Measurements from ENCODE around the gene FRMD8.
A peak's percentile ranks its signal among the peaks of the same experiment; 100 is the strongest.

Gene FRMD8

DNA sequence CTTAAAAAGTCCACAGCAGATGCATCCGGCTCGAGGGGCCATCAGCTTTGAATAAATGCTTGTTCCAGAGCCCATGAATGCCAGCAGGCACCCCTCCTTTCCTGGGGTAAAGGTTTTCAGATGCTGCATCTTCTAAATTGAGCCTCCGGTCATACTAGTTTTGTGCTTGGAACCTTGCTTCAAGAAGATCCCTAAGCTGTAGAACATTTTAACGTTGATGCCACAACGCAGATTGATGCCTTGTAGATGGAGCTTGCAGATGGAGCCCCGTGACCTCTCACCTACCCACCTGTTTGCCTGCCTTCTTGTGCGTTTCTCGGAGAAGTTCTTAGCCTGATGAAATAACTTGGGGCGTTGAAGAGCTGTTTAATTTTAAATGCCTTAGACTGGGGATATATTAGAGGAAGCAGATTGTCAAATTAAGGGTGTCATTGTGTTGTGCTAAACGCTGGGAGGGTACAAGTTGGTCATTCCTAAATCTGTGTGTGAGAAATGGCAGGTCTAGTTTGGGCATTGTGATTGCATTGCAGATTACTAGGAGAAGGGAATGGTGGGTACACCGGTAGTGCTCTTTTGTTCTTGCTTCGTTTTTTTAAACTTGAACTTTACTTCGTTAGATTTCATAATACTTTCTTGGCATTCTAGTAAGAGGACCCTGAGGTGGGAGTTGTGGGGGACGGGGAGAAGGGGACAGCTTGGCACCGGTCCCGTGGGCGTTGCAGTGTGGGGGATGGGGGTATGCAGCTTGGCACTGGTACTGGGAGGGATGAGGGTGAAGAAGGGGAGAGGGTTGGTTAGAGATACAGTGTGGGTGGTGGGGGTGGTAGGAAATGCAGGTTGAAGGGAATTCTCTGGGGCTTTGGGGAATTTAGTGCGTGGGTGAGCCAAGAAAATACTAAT lies 38.0 kb downstream of the FRMD8 start:
- peaks cover 6% of the 10 kb centered on the region for H3K36me3 ChIP-seq (ENCODE audit: control insufficient read depth, insufficient read depth, low read length)
- peak; percentile 32 to 44 (median 43) for DNase-seq

DNA sequence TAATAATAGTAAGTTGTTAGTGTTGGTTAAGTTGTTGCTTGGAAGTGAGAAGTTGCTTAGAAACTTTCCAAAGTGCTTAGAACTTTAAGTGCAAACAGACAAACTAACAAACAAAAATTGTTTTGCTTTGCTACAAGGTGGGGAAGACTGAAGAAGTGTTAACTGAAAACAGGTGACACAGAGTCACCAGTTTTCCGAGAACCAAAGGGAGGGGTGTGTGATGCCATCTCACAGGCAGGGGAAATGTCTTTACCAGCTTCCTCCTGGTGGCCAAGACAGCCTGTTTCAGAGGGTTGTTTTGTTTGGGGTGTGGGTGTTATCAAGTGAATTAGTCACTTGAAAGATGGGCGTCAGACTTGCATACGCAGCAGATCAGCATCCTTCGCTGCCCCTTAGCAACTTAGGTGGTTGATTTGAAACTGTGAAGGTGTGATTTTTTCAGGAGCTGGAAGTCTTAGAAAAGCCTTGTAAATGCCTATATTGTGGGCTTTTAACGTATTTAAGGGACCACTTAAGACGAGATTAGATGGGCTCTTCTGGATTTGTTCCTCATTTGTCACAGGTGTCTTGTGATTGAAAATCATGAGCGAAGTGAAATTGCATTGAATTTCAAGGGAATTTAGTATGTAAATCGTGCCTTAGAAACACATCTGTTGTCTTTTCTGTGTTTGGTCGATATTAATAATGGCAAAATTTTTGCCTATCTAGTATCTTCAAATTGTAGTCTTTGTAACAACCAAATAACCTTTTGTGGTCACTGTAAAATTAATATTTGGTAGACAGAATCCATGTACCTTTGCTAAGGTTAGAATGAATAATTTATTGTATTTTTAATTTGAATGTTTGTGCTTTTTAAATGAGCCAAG lies 38.9 kb downstream of the FRMD8 start:
- Histone ChIP-seq H3K27ac (ENCODE audit: insufficient read depth, low read length, poor library complexity, severe bottlenecking) (peak overlapping the region; percentile 99), H3K4me1 (ENCODE audit: control insufficient read depth, insufficient read depth, low read length, poor library complexity, severe bottlenecking) (peaks cover 52% of the 10 kb centered on the region), H3K4me3 (ENCODE audit: insufficient read depth, low read depth, low read length, poor library complexity, severe bottlenecking) (peak overlapping the region; percentile 80), H3K36me3 (ENCODE audit: control insufficient read depth, insufficient read depth, low read length) (peaks cover 6% of the 10 kb centered on the region), H3K9me3 (ENCODE audit: control insufficient read depth, low read length) (no peaks in the 10 kb centered on the region), H3K27me3 (replicated peaks; ENCODE audit: control insufficient read depth, insufficient read depth, low read length, poor library complexity, severe bottlenecking) (no peaks in the 10 kb centered on the region)
- DNase-seq, result peak; percentile 75 to 84 (median 78)

More for the DNA sequence above, 38.0 kb downstream of the FRMD8 start:
- Histone ChIP-seq H3K4me1 (ENCODE audit: control insufficient read depth, insufficient read depth, low read length, poor library complexity, severe bottlenecking) (peaks cover 54% of the 10 kb centered on the region), H3K27me3 (replicated peaks; ENCODE audit: control insufficient read depth, insufficient read depth, low read length, poor library complexity, severe bottlenecking) (no peaks in the 10 kb centered on the region), H3K27ac (ENCODE audit: insufficient read depth, low read length, poor library complexity, severe bottlenecking) (peak overlapping the region; percentile 99), H3K4me3 (ENCODE audit: insufficient read depth, low read depth, low read length, poor library complexity, severe bottlenecking) (peak overlapping the region; percentile 80), H3K9me3 (ENCODE audit: control insufficient read depth, low read length) (no peaks in the 10 kb centered on the region)

DNA sequence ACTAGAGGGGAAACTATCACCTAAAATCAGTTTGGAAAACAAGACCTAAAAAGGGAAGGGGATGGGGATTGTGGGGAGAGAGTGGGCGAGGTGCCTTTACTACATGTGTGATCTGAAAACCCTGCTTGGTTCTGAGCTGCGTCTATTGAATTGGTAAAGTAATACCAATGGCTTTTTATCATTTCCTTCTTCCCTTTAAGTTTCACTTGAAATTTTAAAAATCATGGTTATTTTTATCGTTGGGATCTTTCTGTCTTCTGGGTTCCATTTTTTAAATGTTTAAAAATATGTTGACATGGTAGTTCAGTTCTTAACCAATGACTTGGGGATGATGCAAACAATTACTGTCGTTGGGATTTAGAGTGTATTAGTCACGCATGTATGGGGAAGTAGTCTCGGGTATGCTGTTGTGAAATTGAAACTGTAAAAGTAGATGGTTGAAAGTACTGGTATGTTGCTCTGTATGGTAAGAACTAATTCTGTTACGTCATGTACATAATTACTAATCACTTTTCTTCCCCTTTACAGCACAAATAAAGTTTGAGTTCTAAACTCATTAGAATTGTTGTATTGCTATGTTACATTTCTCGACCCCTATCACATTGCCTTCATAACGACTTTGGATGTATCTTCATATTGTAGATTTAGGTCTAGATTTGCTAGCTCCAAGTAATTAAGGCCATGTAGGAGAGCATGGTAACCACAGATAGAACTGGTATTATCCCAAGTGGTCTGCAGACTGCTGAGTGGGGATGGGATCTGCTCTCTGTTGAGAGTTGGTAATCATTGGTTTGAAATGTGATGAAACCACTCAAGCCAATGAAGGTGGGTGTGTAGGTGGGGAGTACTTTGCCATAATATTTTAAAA lies 39.8 kb downstream of the FRMD8 start:
- H3K36me3 ChIP-seq (ENCODE audit: control insufficient read depth, insufficient read depth, low read length), result peaks cover 6% of the 10 kb centered on the region
- H3K27ac ChIP-seq (ENCODE audit: insufficient read depth, low read length, poor library complexity, severe bottlenecking), result peak overlapping the region; percentile 99
- peaks cover 46% of the 10 kb centered on the region for H3K4me1 ChIP-seq (ENCODE audit: control insufficient read depth, insufficient read depth, low read length, poor library complexity, severe bottlenecking)
- DNase-seq, result no peak
- H3K9me3 ChIP-seq (ENCODE audit: control insufficient read depth, low read length), result no peaks in the 10 kb centered on the region
- H3K4me3 ChIP-seq (ENCODE audit: insufficient read depth, low read depth, low read length, poor library complexity, severe bottlenecking), result peak overlapping the region; percentile 80
- no peaks in the 10 kb centered on the region for H3K27me3 ChIP-seq (replicated peaks; ENCODE audit: control insufficient read depth, insufficient read depth, low read length, poor library complexity, severe bottlenecking)

DNA sequence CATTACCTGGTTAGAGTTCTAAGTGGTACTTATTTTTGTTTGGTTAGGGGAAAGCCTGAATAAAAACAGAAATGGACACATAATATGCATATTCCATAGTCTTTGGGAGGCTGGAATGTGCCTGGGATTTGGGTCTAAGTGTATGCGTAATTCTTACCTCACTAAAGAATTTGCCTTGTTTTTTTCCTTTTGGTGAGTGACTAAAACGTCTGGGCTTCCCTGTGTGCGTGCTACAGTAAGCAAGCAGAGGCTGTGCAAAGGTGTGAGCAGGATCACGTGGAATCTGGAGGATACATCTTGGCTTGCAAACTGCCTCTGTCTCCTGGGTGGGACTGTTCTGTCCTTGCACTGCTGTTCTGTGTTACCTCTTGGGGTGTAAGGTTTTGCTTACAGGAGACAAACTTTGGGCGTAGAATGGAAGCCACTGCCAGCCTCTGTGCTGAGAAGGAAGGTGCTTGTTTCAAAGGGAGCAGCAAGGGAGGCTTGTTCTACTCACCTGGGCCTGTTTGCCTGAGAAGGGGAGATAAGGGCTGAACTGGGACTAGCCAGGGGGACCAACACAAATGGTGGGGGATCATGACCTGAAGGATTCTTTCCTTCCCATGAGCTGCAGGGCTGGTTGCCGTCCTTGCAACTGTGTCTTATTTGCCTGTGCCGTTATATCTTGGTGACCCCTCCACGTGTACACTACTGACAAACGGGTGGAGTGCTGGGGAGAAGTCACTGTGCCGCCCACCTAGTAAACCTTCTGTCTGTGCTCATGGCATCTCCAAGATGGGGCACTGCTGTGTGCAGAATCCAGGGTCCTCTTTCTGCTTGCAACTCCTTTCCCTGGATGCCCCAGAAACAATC lies 40.6 kb downstream of the FRMD8 start:
- Histone ChIP-seq H3K4me3 (ENCODE audit: insufficient read depth, low read depth, low read length, poor library complexity, severe bottlenecking) (peak overlapping the region; percentile 43), H3K27ac (ENCODE audit: insufficient read depth, low read length, poor library complexity, severe bottlenecking) (peak overlapping the region; percentile 99), H3K36me3 (ENCODE audit: control insufficient read depth, insufficient read depth, low read length) (peaks cover 6% of the 10 kb centered on the region), H3K4me1 (ENCODE audit: control insufficient read depth, insufficient read depth, low read length, poor library complexity, severe bottlenecking) (peaks cover 44% of the 10 kb centered on the region), H3K27me3 (replicated peaks; ENCODE audit: control insufficient read depth, insufficient read depth, low read length, poor library complexity, severe bottlenecking) (no peaks in the 10 kb centered on the region), H3K9me3 (ENCODE audit: control insufficient read depth, low read length) (no peaks in the 10 kb centered on the region)
- DNase-seq, result peak in 2 of 3 donors; percentile 34 to 37

DNA sequence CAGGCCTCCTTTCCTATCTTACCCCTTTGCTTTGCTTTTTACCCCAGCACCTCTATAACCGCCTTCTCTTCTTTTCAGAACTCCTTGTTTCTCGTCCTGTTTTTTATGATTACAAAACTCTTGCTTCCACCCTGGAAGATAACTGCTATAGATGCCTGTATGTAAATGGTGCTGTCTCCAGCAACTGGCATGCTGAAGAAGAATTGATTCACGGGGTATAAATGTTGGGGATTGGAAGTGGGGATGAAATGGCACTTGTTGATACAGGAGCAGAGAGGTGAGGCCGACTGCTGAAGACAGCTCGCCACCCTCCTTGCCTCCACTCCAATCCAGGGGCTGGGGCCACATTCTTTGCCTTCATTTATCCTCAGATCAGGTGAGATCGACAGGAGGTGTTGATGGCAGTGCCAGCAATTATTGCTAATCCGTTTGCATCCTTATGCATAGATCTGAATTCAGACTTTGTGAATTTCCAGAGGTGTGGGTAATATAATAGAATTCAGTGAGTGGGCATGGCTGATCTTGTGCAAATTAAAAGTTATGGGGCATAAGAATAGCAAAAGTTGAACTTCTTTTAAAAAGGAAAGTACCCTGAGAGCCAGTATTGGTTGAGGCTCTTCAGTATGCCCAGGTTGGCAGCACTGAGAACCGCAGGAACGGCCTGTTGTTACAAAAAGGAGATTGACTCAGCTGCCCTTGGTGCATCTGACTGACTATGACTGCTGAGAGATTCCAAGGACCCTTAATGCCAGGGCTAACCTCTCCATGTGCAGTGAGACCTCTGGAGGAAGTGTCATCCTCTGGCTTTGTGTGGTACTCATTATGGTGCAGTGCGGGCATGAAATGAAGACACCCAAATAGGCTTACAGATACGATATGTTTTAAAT lies 41.5 kb downstream of the FRMD8 start:
- H3K27me3 ChIP-seq (replicated peaks; ENCODE audit: control insufficient read depth, insufficient read depth, low read length, poor library complexity, severe bottlenecking), result no peaks in the 10 kb centered on the region
- peak overlapping the region; percentile 43 for H3K4me3 ChIP-seq (ENCODE audit: insufficient read depth, low read depth, low read length, poor library complexity, severe bottlenecking)
- H3K4me1 ChIP-seq (ENCODE audit: control insufficient read depth, insufficient read depth, low read length, poor library complexity, severe bottlenecking), result peaks cover 47% of the 10 kb centered on the region
- DNase-seq, result peak in 1 of 3 donors; percentile 31
- peak overlapping the region; percentile 99 for H3K27ac ChIP-seq (ENCODE audit: insufficient read depth, low read length, poor library complexity, severe bottlenecking)
- H3K36me3 ChIP-seq (ENCODE audit: control insufficient read depth, insufficient read depth, low read length), result peaks cover 6% of the 10 kb centered on the region
- H3K9me3 ChIP-seq (ENCODE audit: control insufficient read depth, low read length), result no peaks in the 10 kb centered on the region

DNA sequence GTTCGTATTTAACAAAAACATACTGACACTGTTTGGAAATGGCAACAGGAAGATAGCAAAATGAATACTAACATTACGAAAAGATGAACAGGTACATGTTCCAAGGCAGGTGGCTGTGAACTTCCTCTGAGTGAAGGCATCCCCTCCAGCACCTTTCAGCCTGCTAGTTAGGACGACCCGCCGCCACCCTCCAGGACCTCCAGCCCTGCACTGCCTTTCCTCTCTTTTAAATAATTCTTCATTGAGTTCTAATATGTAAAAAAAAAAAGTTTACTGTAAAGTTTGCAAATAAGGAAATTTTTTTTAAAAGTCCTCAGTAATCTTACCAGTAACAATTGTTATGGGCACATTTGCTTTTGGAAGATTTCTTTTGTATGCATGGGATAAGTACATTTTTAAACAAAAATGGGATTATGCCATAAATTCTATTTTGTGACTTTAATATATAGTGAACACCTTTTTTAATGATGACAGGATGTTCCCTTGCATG lies 42.2 kb downstream of the FRMD8 start:
- peaks cover 47% of the 10 kb centered on the region for H3K4me1 ChIP-seq (ENCODE audit: control insufficient read depth, insufficient read depth, low read length, poor library complexity, severe bottlenecking)
- no peaks in the 10 kb centered on the region for H3K27me3 ChIP-seq (replicated peaks; ENCODE audit: control insufficient read depth, insufficient read depth, low read length, poor library complexity, severe bottlenecking)
- H3K27ac ChIP-seq (ENCODE audit: insufficient read depth, low read length, poor library complexity, severe bottlenecking), result peak overlapping the region; percentile 99
- H3K36me3 ChIP-seq (ENCODE audit: control insufficient read depth, insufficient read depth, low read length), result peaks cover 6% of the 10 kb centered on the region
- no peak for DNase-seq
- H3K9me3 ChIP-seq (ENCODE audit: control insufficient read depth, low read length), result no peaks in the 10 kb centered on the region
- H3K4me3 ChIP-seq (ENCODE audit: insufficient read depth, low read depth, low read length, poor library complexity, severe bottlenecking), result peak overlapping the region; percentile 43

DNA sequence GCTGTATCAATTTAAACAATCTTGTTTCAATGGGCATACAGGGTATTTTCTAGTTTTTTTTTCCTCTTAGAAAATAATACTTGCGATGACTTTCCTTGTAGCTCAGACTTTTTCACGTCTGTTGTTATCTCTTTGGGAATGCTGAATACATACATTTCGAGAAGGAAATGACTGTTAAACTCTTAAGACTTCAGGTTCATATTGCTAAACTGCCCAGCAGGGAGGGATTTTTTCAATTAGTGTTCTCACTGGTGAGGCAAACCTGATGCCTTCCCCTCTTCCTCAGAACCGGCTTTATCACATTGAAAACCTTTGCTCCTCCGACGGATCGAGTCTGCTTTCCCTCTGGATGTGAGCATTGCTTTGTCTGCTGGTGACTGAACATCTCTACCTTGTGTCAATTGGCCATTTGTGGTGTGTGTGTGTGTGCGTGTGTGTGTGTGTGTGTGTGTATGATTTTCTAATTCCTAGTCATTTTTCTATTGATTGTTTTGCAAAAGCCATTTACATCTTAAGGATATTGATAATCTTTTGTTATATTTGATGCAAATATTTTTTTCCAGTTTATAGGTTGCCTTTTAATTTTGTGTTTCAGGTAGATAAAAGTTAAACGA lies 42.7 kb downstream of the FRMD8 start:
- H3K4me1 ChIP-seq (ENCODE audit: control insufficient read depth, insufficient read depth, low read length, poor library complexity, severe bottlenecking), result peaks cover 47% of the 10 kb centered on the region
- H3K27me3 ChIP-seq (replicated peaks; ENCODE audit: control insufficient read depth, insufficient read depth, low read length, poor library complexity, severe bottlenecking), result no peaks in the 10 kb centered on the region
- peak overlapping the region; percentile 99 for H3K27ac ChIP-seq (ENCODE audit: insufficient read depth, low read length, poor library complexity, severe bottlenecking)
- no peaks in the 10 kb centered on the region for H3K9me3 ChIP-seq (ENCODE audit: control insufficient read depth, low read length)
- peak overlapping the region; percentile 43 for H3K4me3 ChIP-seq (ENCODE audit: insufficient read depth, low read depth, low read length, poor library complexity, severe bottlenecking)
- H3K36me3 ChIP-seq (ENCODE audit: control insufficient read depth, insufficient read depth, low read length), result peaks cover 7% of the 10 kb centered on the region
- no peak for DNase-seq

All from effector memory CD4-positive, alpha-beta T cell (primary cell).